Adrenal gland (tissue), 12 donors: Measurements from ENCODE around the gene APLF. TPM values are rescaled to one million over a fixed set of nuclear protein-coding genes. Genes with fewer than 3 reads are reported as not detected.
"Not testable (repeated sequence)": the region's sequence is repeated elsewhere in the genome, so short reads cannot be mapped to it uniquely, and the experiment has no call there.

Experiments used
- DNase-seq, 7 donors: peaks; one replicate each; pipeline ENCODE4 v3.0.0-alpha.2; 2019 to 2020
- H3K27ac ChIP-seq, 5 donors: fragments of 200-600 bp; sonication (generic) in 4 of 5; 1 replicate in 3 of 5; 2 replicates in 2 of 5; pipeline versions ENCODE4 v1.5.1 to v1.8.0; 2016 to 2020; ENCODE audit warnings: mild to moderate bottlenecking in 1 of 5
- H3K27me3 ChIP-seq: fragments of 200-600 bp; 2 replicates; pipeline ENCODE4 v1.8.0; 2021
- H3K36me3 ChIP-seq, 2 donors: fragments of 200-600 bp; replicated peaks in 1 of 2; 1 replicate in 1 of 2; 2 replicates in 1 of 2; pipeline versions ENCODE4 v1.5.1 to v1.8.0; 2018 to 2022
- H3K4me1 ChIP-seq, 2 donors: fragments of 200-600 bp; replicated peaks in 1 of 2; 1 replicate in 1 of 2; 2 replicates in 1 of 2; pipeline versions ENCODE4 v1.5.1 to v1.8.0; 2018 to 2021
- H3K4me3 ChIP-seq, 4 donors: fragments of 200-600 bp; sonication (generic) in 3 of 4; one replicate each; pipeline ENCODE4 v1.5.1; 2016 to 2018
- H3K9me3 ChIP-seq, 3 donors: fragments of 200-600 bp; sonication (generic) in 1 of 3; replicated peaks in 1 of 3; 1 replicate in 2 of 3; 2 replicates in 1 of 3; pipeline versions ENCODE4 v1.5.1 to v1.8.0; 2016 to 2021
- POLR2A ChIP-seq, 2 donors: fragments of 450-650 bp; IDR thresholded peaks; one replicate each; pipeline ENCODE4 v1.6.1; 2017; ENCODE audit warnings: antibody characterized with exemption in 2 of 2, mild to moderate bottlenecking in 2 of 2, moderate library complexity in 1 of 2
- WGBS, 4 donors: extraction: QIAGEN DNeasy Blood & Tissue Kit in 2 of 4; methylation state at CpG; one replicate each; pipeline versions ENCODE4 v1.1.5 to v1.1.7; 2013 to 2017; 5-methylcytosine and 5-hydroxymethylcytosine counted together
- intact Hi-C, 2 donors: fragments of 100-400 bp; cut with DNase I; formaldehyde crosslinking; loops; one replicate each; pipeline versions ENCODE4 v1.14.1 to v1.15.0; 2022 to 2023
- polyA plus RNA-seq, 3 donors: library from polyadenylated mRNA; stranded (reverse); fragments of 200-250 nt in 2 of 3; fragments of 350-450 nt in 1 of 3; fragmentation: Illumina TruSeq in 1 of 3; extraction: RNeasy Lipid Tissue Mini Kit (QIAGEN cat#74804) in 1 of 3; gene quantifications; one replicate each; pipeline ENCODE4 v1.2.3, GENCODE V29; 2013 to 2014
- total RNA-seq, 9 donors: library from RNA; depleted of rRNA in 4 of 9; stranded (reverse); fragments of >200 nt in 4 of 9; fragments of 120-200 nt in 1 of 9; fragmentation: NEBNext Ultra II Directional in 1 of 9; extraction: Animal tissue kit (Norgen Biotek cat#: 25700) in 1 of 9; gene quantifications; one replicate each; pipeline versions ENCODE4 v1.1.0 to v1.2.4, GENCODE V29; 2013 to 2023
- TF ChIP-seq, protein P1 (sequence below), 6 experiments: fragments of 450-650 bp in 4 of 6; fragments of 200-600 bp in 2 of 6; sonication (generic) in 1 of 6; IDR thresholded peaks; 1 replicate in 5 of 6; 2 replicates in 1 of 6; pipeline versions ENCODE4 v1.5.1 to v1.8.0; 2016 to 2021; ENCODE audit warnings: antibody characterized with exemption in 6 of 6, mild to moderate bottlenecking in 2 of 6, moderate library complexity in 1 of 6
- donor health status: healthy with polysubstance abuse.
- donor health status: Bipolar disorder and iron deficiency.
- donor health status: DM: yes; HTN: yes; CAD: no.
- donor health status: DM: no; HTN: no; CAD: no.
- donor health status: DM: no; HTN: no; CAD: no.
- donor health status: DM: yes; HTN: yes; CAD: no.

Gene APLF
- total and polyA plus RNA-seq, 12 donors, result 1.1 to 6.8 (median 3.6) TPM

GRCh38 chr2:68548396-68548795, 81.0 kb downstream of the APLF start:
- Histone ChIP-seq H3K27me3 (no peaks in the 10 kb centered on the region), H3K4me3 (no peak overlapping the region), H3K36me3 (no peaks in the 10 kb centered on the region), H3K9me3 (peaks cover 0 to 5% (median 0%) of the 10 kb centered on the region in 3 donors), H3K27ac (no peak overlapping the region), H3K4me1 (no peaks in the 10 kb centered on the region)
- WGBS, 4 donors, result 58 to 79% (median 73%) methylated on average over 1 of the region's 1 CpG
- TF ChIP-seq, protein P1, sequence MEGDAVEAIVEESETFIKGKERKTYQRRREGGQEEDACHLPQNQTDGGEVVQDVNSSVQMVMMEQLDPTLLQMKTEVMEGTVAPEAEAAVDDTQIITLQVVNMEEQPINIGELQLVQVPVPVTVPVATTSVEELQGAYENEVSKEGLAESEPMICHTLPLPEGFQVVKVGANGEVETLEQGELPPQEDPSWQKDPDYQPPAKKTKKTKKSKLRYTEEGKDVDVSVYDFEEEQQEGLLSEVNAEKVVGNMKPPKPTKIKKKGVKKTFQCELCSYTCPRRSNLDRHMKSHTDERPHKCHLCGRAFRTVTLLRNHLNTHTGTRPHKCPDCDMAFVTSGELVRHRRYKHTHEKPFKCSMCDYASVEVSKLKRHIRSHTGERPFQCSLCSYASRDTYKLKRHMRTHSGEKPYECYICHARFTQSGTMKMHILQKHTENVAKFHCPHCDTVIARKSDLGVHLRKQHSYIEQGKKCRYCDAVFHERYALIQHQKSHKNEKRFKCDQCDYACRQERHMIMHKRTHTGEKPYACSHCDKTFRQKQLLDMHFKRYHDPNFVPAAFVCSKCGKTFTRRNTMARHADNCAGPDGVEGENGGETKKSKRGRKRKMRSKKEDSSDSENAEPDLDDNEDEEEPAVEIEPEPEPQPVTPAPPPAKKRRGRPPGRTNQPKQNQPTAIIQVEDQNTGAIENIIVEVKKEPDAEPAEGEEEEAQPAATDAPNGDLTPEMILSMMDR (IDR thresholded peaks at IDR 0.05), result no peak
- TF ChIP-seq POLR2A (IDR thresholded peaks at IDR 0.05), result no peak
- intact Hi-C loops, result no loop called here
- DNase-seq, result no peak

DNA sequence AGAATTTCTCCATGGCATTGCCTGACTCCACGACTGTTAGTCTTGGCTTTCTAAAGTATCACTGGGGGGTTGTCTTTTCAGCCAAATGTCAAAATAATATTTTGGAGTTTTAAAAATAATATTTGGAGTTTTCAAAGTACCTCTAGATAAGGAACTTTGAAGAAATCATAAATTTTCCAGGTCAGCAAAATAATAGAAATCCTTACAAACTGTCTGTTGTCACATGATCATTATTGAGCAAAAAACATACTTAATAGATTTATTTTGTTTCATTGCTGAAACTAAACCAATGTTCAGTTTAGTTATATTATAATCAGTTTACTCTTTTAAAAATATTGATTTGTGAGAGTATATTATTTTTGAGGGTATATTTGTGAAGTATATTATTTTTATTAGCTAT, 85.7 kb downstream of the APLF start:
- Histone ChIP-seq H3K27me3 (no peaks in the 10 kb centered on the region), H3K4me1 (no peaks in the 10 kb centered on the region), H3K9me3 (peaks cover 0 to 5% (median 0%) of the 10 kb centered on the region in 3 donors), H3K36me3 (no peaks in the 10 kb centered on the region), H3K4me3 (no peak overlapping the region), H3K27ac (no peak overlapping the region)
- TF ChIP-seq, protein P1 (IDR thresholded peaks at IDR 0.05), result no peak
- no peak for TF ChIP-seq POLR2A (IDR thresholded peaks at IDR 0.05)
- intact Hi-C loops, result no loop called here
- WGBS, 4 donors, result 74 to 92% (median 81%) methylated on average over 1 of the region's 1 CpG
- no peak for DNase-seq

DNA sequence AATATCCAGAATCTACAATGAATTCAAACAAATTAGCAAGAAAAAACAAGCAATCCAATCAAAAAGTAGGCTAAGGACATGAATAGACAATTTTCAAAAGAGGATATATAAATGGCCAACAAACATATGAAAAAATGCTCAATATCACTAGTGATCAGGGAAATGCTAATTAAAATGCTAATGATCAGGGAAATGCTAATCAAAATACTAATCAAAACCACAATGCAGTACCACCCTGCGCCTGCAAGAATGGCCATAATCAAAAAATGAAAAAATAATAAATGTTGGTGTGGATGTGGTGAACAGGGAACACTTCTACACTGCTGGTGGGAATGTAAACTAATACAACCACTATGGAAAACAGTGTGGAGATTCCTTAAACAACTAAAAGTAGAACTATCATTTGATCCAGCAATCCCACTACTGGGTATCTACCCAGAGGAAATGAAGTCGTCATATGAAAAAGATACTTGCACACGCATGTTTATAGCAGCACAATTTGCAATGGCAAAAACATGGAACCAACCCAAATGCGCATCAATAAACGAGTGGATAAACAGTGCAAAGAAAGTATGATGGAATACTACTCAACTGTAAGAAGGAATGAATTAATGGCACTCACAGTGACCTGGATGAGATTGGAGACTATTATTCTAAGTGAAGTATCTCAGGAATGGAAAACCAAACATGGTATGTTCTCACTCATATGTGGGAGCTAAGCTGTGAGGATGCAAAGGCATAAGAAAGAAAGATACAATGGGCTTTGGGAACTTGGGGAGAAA, 88.2 kb downstream of the APLF start:
- H3K36me3 ChIP-seq, DNase-seq, H3K4me3 ChIP-seq, intact Hi-C loops, H3K4me1 ChIP-seq, H3K27ac ChIP-seq, H3K9me3 ChIP-seq, H3K27me3 ChIP-seq: not testable (repeated sequence)
- 93 to 97% (median 94%) methylated on average over 5 of the region's 5 CpGs for WGBS, 4 donors

DNA sequence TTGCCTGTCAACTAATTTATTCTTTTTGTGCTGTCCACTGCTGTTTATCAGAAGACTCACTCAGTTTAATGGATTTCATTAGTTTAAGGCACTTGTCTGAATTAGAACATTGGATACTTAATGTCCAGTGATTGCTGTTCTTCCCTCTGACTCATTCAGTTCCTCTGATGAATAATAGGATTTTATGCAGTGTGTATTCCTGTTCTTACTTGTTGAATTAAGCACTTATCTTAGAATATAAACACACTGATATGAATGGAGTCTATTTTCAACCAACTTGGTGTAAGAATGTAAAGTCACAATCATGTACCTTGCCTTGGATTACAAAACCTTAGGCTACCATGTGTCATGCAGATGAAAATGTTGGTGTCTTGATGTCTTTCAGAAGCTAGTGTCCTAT, 89.0 kb downstream of the APLF start:
- intact Hi-C loops, result no loop called here
- Histone ChIP-seq H3K4me1 (no peaks in the 10 kb centered on the region), H3K27ac (no peak overlapping the region), H3K36me3 (no peaks in the 10 kb centered on the region), H3K4me3 (no peak overlapping the region), H3K9me3 (no peaks in the 10 kb centered on the region), H3K27me3 (no peaks in the 10 kb centered on the region)
- TF ChIP-seq POLR2A (IDR thresholded peaks at IDR 0.05), result no peak
- TF ChIP-seq, protein P1 (IDR thresholded peaks at IDR 0.05), result no peak
- no peak for DNase-seq

- H3K4me3 ChIP-seq, result no peak overlapping the region
- DNase-seq, result no peak
- intact Hi-C loops, result no loop called here
- H3K4me1 ChIP-seq, result no peaks in the 10 kb centered on the region
- 86 to 97% (median 90%) methylated on average over 4 of the region's 4 CpGs for WGBS, 4 donors
- TF ChIP-seq, protein P1 (IDR thresholded peaks at IDR 0.05), result no peak
- H3K9me3 ChIP-seq, result no peaks in the 10 kb centered on the region
- no peak overlapping the region for H3K27ac ChIP-seq
- no peaks in the 10 kb centered on the region for H3K36me3 ChIP-seq
- H3K27me3 ChIP-seq, result no peaks in the 10 kb centered on the region
Measured at GRCh38 chr2:68558576-68558975, 91.2 kb downstream of the APLF start.
